IMR-90 (cell line): Measurements from ENCODE around the gene FRMD3.

Source experiments
- CEBPB ChIP-seq: IDR thresholded peaks from 2 replicates; pipeline ENCODE4 v1.6.1; 2012; ENCODE audit warnings: low read depth, low read length, improper control_type of control experiment
- CHD1 ChIP-seq: IDR thresholded peaks from 2 replicates; pipeline ENCODE4 v1.6.1; 2012; ENCODE audit warnings: low read depth, low read length, improper control_type of control experiment
- CTCF ChIP-seq: conservative IDR thresholded peaks from 2 replicates; pipeline ENCODE4 v1.5.1; 2012; ENCODE audit warnings: mild to moderate bottlenecking, low read depth, low read length, improper control_type of control experiment
- FOS ChIP-seq: fragments of 150-350 bp; IDR thresholded peaks from 2 replicates; pipeline ENCODE4 v1.6.1; 2016; ENCODE audit warnings: low read depth, low read length
- MAFK ChIP-seq: IDR thresholded peaks from 2 replicates; pipeline ENCODE4 v1.6.1; 2012; ENCODE audit warnings: low read depth, low read length, improper control_type of control experiment
- MXI1 ChIP-seq: IDR thresholded peaks from 2 replicates; pipeline ENCODE4 v1.6.1; 2012; ENCODE audit warnings: low read depth, mild to moderate bottlenecking, low read length, moderate library complexity, borderline replicate concordance
- POLR2A ChIP-seq: IDR thresholded peaks from 2 replicates; pipeline ENCODE4 v1.6.1; 2012; ENCODE audit warnings: mild to moderate bottlenecking, low read depth, low read length
- RAD21 ChIP-seq: IDR thresholded peaks from 2 replicates; pipeline ENCODE4 v1.6.1; 2012; ENCODE audit warnings: low read length, improper control_type of control experiment
- SMC3 ChIP-seq: fragments of 150-350 bp; IDR thresholded peaks from 2 replicates; pipeline ENCODE4 v1.6.1; 2016; ENCODE audit warnings: low read depth, mild to moderate bottlenecking, antibody characterized with exemption, low read length, moderate library complexity
- USF2 ChIP-seq: fragments of 150-350 bp; IDR thresholded peaks from 2 replicates; pipeline ENCODE4 v1.6.1; 2017; ENCODE audit warnings: mild to moderate bottlenecking, antibody characterized with exemption, low read length, low read depth

GRCh38 chr9:83209188-83209731, 328.9 kb downstream of the FRMD3 start:
- TF ChIP-seq CTCF (no peak), USF2 (no peak), MAFK (no peak), FOS (no peak), POLR2A (no peak), RAD21 (no peak), CHD1 (no peak), CEBPB (no peak), SMC3 (no peak), MXI1 (no peak)
